Uterus (tissue), 4 donors: ENCODE measurements around the gene MST1R. TPM values are rescaled to one million over a fixed set of nuclear protein-coding genes. Genes with fewer than 3 reads are reported as not detected.
"Not testable (repeated sequence)": the region's sequence is repeated elsewhere in the genome, so short reads cannot be mapped to it uniquely, and the experiment has no call there.

Source experiments
- DNase-seq, 2 donors: peaks; one replicate each; pipeline ENCODE4 v3.0.0-alpha.2; 2019 to 2020
- H3K27ac ChIP-seq, 2 donors: fragments of 200-600 bp; sonication (generic); 1 replicate in 1 of 2; 2 replicates in 1 of 2; pipeline ENCODE4 v1.5.1; 2016 to 2018
- H3K27me3 ChIP-seq, 2 donors: fragments of 200-600 bp; sonication (generic); one replicate each; pipeline ENCODE4 v1.5.1; 2018 to 2019; ENCODE audit warnings: control low read depth in 1 of 2
- H3K36me3 ChIP-seq, 2 donors: fragments of 200-600 bp; sonication (generic); one replicate each; pipeline ENCODE4 v1.5.1; 2019; ENCODE audit warnings: control low read depth in 1 of 2
- H3K4me1 ChIP-seq, 2 donors: fragments of 200-600 bp; sonication (generic); one replicate each; pipeline ENCODE4 v1.5.1; 2018 to 2019; ENCODE audit warnings: control low read depth in 1 of 2
- H3K4me3 ChIP-seq, 2 donors: fragments of 200-600 bp; sonication (generic); 1 replicate in 1 of 2; 2 replicates in 1 of 2; pipeline ENCODE4 v1.5.1; 2018 to 2019; ENCODE audit warnings: mild to moderate bottlenecking in 1 of 2
- H3K9me3 ChIP-seq, 2 donors: fragments of 200-600 bp; sonication (generic); one replicate each; pipeline ENCODE4 v1.5.1; 2019; ENCODE audit warnings: control low read depth in 1 of 2
- POLR2A ChIP-seq, 2 donors: fragments of 450-650 bp; IDR thresholded peaks; one replicate each; pipeline ENCODE4 v1.6.1; 2016; ENCODE audit warnings: antibody characterized with exemption in 2 of 2, mild to moderate bottlenecking in 1 of 2, moderate library complexity in 1 of 2
- intact Hi-C: fragments of 100-400 bp; cut with DNase I; formaldehyde crosslinking; loops from one replicate; pipeline ENCODE4 v1.15.1; 2023; ENCODE audit warnings: low total_unique reads
- total RNA-seq, 4 donors: library from RNA; depleted of rRNA in 3 of 4; stranded (reverse); fragments of >200 nt in 3 of 4; gene quantifications; one replicate each; pipeline versions ENCODE4 v1.1.0 to v1.2.4, GENCODE V29; 2014 to 2023
- TF ChIP-seq, protein P1 (sequence below), 4 experiments: fragments of 200-600 bp in 2 of 4; fragments of 450-650 bp in 2 of 4; sonication (generic) in 2 of 4; IDR thresholded peaks; one replicate each; pipeline ENCODE4 v1.5.1; 2016 to 2019; ENCODE audit warnings: antibody characterized with exemption in 4 of 4, mild to moderate bottlenecking in 2 of 4, moderate library complexity in 1 of 4
- donor health status: DM: yes; HTN: yes; CAD: no.

Gene MST1R
- total RNA-seq, 4 donors from 2014 or later, result under 0.01 to 4.9 (median 1.5) TPM

DNA sequence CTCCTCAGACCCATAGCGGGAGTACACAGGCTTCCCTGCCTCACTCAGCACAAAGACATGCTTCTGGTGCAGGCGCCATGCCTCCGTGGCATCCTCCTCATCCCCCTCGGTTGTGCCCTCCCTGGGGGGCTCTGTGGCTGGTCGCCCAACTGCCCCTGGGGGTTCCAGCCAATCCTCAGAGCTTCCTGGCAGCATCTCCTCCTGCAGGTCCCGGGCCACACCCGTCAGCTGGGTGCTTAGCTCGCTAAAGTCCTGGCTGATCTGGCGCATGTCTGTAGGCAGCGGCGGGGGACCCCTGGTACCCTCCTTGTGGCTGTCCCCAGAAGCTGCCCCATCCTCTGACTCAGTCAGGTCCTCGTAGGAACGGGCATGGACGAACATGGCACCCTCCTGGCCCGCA lies 7.9 kb upstream of the MST1R start:
- no peaks in the 10 kb centered on the region for H3K27me3 ChIP-seq

DNA sequence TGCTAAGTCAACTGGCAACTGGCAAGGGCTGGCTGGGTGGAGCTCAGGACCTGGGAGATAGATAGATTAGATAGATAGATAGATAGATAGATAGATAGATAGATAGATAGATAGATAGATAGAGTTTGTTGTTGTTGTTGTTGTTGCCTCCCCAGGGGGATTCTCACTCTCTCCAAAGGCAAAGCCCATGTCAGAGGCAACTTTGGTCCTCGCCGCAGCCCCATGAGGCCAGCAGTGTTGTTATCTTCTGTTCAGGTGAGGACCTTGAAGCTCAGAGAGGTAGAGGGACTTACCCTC lies 7.4 kb upstream of the MST1R start:
- DNase-seq, result no peak
- intact Hi-C loops, result no loop called here
- Histone ChIP-seq H3K4me3 (no peak overlapping the region), H3K36me3 (no peaks in the 10 kb centered on the region), H3K9me3 (no peaks in the 10 kb centered on the region), H3K27ac (no peak overlapping the region), H3K4me1 (no peaks in the 10 kb centered on the region), H3K27me3 (no peaks in the 10 kb centered on the region)
- TF ChIP-seq, protein P1, sequence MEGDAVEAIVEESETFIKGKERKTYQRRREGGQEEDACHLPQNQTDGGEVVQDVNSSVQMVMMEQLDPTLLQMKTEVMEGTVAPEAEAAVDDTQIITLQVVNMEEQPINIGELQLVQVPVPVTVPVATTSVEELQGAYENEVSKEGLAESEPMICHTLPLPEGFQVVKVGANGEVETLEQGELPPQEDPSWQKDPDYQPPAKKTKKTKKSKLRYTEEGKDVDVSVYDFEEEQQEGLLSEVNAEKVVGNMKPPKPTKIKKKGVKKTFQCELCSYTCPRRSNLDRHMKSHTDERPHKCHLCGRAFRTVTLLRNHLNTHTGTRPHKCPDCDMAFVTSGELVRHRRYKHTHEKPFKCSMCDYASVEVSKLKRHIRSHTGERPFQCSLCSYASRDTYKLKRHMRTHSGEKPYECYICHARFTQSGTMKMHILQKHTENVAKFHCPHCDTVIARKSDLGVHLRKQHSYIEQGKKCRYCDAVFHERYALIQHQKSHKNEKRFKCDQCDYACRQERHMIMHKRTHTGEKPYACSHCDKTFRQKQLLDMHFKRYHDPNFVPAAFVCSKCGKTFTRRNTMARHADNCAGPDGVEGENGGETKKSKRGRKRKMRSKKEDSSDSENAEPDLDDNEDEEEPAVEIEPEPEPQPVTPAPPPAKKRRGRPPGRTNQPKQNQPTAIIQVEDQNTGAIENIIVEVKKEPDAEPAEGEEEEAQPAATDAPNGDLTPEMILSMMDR (IDR thresholded peaks at IDR 0.05), result no peak
- TF ChIP-seq POLR2A (IDR thresholded peaks at IDR 0.05), result no peak

More for the DNA sequence above, 7.9 kb upstream of the MST1R start:
- Histone ChIP-seq H3K36me3 (no peaks in the 10 kb centered on the region), H3K4me1 (no peaks in the 10 kb centered on the region), H3K27ac (no peak overlapping the region), H3K4me3 (no peak overlapping the region), H3K9me3 (no peaks in the 10 kb centered on the region)
- TF ChIP-seq, protein P1 (IDR thresholded peaks at IDR 0.05), result no peak
- TF ChIP-seq POLR2A (IDR thresholded peaks at IDR 0.05), result no peak
- no peak for DNase-seq
- intact Hi-C loops, result no loop called here

DNA sequence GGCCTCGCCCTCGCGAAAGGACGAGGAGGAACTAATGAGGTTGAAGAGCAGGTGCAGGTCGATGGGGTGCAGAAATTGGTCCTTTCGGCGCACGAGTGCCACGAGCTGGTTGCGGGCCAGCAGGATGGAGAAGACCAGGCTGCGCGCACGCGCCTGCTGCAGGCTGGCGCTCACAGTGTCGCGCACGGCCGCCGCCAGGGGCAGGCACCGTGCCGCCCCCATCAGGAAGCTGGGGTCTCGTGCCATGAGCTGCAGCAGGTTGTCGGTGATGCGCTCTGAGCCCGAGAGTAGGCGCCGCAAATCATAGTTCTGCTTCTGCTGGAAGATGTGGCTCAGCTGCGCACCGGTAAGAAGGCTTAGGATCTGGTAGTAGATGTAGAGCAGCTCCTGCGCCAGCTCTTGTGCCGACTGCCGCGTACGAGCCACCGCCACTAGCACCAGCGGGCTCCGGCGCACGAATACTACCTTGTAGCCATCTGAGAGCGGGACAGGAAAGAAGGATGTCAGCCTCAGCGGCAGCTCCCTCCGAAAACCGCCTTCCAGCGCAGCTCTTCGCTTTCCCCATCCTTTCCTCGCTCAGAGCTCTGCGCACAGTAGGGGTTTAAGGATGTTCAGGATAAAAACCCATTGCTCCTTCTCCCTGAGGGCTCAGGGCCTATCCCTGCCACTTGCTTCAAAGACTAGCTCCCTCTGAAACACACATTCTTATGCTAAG lies 6.9 kb upstream of the MST1R start:
- Histone ChIP-seq H3K4me1 (no peaks in the 10 kb centered on the region), H3K9me3 (no peaks in the 10 kb centered on the region), H3K36me3 (no peaks in the 10 kb centered on the region), H3K4me3 (no peak overlapping the region), H3K27me3 (no peaks in the 10 kb centered on the region), H3K27ac (no peak overlapping the region)
- TF ChIP-seq POLR2A (IDR thresholded peaks at IDR 0.05), result no peak
- TF ChIP-seq, protein P1 (IDR thresholded peaks at IDR 0.05), result no peak
- no peak for DNase-seq
- intact Hi-C loops, result no loop called here

DNA sequence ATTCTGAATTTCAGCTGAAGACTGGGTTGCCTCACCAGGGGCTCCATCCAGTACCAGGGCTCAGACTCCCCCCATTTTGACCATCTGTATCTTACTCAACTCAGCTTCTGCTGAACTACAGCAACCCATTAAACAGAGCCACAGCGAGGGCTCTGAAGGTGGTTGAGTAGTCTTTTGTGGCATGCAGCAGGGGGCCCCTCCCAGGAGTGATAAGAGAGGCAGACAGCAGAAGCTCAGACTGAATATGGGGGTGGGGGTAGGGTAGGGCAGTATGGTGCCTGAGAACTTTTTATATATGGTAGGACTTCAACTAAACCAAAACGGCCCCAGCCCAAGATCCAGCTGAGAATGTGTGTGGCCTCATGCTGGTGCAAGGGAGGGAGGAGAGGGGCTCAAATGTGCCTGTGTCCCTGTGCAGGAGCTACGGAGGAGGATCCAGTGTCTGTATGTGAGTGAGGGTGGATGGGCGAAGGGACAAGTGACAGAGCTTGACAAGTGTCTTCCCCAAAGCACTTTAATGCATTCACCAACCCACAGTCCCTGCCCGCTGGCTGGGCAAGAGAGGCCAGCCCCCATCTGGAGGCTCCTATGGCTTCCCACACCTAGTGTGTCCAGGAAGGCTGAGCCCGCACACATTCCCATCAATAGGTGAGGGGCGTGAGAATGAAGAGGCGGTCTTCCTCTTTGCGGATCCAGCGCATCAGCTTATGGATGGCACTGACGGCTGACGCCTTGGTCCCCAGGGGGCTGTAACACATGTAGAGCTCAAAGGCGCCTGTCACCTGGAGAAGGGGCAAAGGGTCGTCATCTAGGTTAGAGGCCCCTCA lies 4.9 kb upstream of the MST1R start:
- TF ChIP-seq, protein P1 (IDR thresholded peaks at IDR 0.05), result no peak
- TF ChIP-seq POLR2A (IDR thresholded peaks at IDR 0.05), result no peak

DNA sequence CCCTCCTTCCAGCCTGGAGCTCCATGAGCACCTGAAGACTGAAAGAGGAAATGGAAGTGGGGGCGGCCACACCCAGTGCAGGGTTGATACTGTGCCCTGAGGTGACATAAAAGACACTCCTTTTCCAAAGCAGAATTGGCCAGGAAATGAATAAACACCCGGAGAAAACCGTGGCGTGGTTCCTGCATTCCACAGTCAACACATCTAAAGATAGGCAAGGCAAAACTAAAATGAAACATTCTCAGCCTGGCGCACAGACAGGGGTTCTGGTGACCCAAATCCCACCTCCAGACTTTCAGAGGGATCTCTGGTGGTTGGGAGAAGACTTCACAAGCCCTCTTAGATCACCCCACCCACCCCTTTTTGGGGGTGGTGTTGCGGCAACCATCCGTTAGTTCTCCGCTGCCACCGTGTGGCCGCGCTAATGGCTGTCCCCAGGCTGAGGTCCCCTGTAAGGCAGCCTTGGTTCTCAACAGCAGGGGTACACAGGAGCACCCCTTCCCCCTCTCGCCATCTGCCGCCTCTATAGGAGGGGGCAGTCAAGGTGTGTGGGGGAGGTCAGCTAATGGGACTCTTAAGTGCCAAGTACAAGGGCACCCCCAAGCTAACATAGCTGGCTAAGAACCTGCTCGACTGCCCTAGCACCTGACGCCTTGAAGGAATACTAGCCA lies 2.5 kb upstream of the MST1R start:
- H3K4me1 ChIP-seq, result no peaks in the 10 kb centered on the region
- intact Hi-C loops, result no loop called here
- peak overlapping the region; percentile 23 to 47 for H3K27ac ChIP-seq
- H3K27me3 ChIP-seq, result no peaks in the 10 kb centered on the region
- TF ChIP-seq, protein P1 (IDR thresholded peaks at IDR 0.05), result peak; percentile 41 to 59 (median 56)
- TF ChIP-seq POLR2A (IDR thresholded peaks at IDR 0.05), result no peak
- no peaks in the 10 kb centered on the region for H3K9me3 ChIP-seq
- no peaks in the 10 kb centered on the region for H3K36me3 ChIP-seq
- DNase-seq, result peak in 1 of 2 donors; percentile 49
- H3K4me3 ChIP-seq, result peak overlapping the region in 1 of 2 donors; percentile 13

More for the DNA sequence above, 4.9 kb upstream of the MST1R start:
- intact Hi-C loops, result no loop called here
- H3K27me3 ChIP-seq, result no peaks in the 10 kb centered on the region
- DNase-seq, result no peak
- no peak overlapping the region for H3K27ac ChIP-seq
- no peak overlapping the region for H3K4me3 ChIP-seq
- no peaks in the 10 kb centered on the region for H3K4me1 ChIP-seq
- H3K9me3 ChIP-seq, result no peaks in the 10 kb centered on the region
- no peaks in the 10 kb centered on the region for H3K36me3 ChIP-seq

DNA sequence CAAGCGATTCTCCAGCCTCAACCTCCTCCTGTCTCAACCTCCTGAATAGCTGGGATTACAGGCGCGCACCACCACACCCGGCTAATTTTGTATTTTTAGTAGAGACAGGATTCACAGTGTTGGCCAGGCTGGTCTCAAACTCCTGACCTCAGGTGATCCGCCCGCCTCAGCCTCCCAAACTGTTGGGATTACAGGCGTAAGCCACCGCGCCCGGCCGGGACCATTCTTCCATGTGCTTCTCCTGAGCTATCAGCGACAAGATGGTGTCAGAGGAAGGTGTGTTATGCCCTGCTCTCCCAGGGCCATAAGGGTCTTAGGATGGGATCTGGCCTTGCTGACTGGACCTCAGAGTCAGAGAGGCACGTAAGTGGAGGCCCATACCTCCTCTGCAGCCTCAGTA lies 775 bp upstream of the MST1R start:
- H3K36me3 ChIP-seq, H3K9me3 ChIP-seq, H3K27me3 ChIP-seq, H3K4me3 ChIP-seq, DNase-seq, intact Hi-C loops, H3K4me1 ChIP-seq: not testable (repeated sequence)
- peak overlapping the region in 1 of 2 donors; percentile 5 for H3K27ac ChIP-seq
